Astrocyte (in vitro differentiated cells and primary cell): Measurements from ENCODE around the gene FAAP100.

Experiments
- CTCF ChIP-seq: IDR thresholded peaks from 2 replicates; pipeline ENCODE4 v1.5.1; 2011; ENCODE audit warnings: low read depth, mild to moderate bottlenecking, inconsistent platforms, low read length, moderate library complexity; ENCODE audit not compliant: insufficient read depth
- EZH2 ChIP-seq: IDR thresholded peaks from 2 replicates; pipeline ENCODE4 v1.6.1; 2012; ENCODE audit warnings: mild to moderate bottlenecking, low read length, inconsistent platforms; ENCODE audit not compliant: insufficient read depth

DNA sequence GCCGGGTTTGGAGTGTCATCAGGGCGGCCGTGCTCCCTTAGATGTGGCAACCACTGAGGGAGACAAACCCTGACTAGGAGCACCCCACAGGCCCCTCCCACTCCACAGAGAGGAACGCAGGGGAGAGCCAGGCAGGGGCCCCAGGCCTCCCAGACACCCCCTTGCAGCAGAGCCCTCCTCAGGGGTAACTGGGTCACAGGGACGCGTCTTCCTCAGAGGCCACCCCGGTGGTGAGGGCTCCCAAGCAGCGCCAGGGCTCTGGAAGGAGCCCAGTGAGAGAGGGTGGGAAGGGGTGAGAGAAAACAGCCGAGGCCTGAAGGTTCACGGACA lies 12.6 kb downstream of the FAAP100 start:
- no peak for TF ChIP-seq CTCF
- TF ChIP-seq EZH2, result no peak
